ENCODE results near the gene UGGT1.

The UGGT1 gene

DNA sequence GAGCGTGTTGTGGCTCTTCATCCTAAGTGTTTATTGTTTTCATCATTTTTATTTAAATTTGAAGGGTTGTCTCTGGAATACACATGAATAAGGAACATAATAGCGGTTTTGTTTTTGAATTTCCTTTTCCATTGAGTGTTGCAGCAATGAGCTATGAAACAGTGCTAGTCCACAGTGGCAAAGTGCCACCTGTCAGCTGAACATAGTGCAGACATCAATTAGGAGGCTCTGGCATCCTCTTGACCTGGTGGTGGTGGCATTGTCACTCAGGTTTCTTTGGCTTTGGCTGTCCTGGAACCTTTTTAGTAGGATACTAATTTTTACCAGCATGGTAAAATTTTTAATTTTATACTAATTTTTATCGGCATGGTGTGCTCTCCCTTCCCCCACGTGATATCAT lies 63.2 kb downstream of the UGGT1 start:
- Histone ChIP-seq H3K4me1 (ENCODE audit: insufficient read depth, poor library complexity, severe bottlenecking) (no peaks in the 10 kb centered on the region), H3K27ac (ENCODE audit: poor library complexity, severe bottlenecking) (no peak overlapping the region), H3K27me3 (ENCODE audit: insufficient read depth, poor library complexity, severe bottlenecking) (no peaks in the 10 kb centered on the region), H3K4me3 (ENCODE audit: severe bottlenecking) (no peak overlapping the region), H3K9me3 (ENCODE audit: severe bottlenecking) (no peaks in the 10 kb centered on the region), H3K36me3 (ENCODE audit: low read depth) (peaks cover 78% of the 10 kb centered on the region)
- ATAC-seq (ENCODE audit: low read depth) (no peak), DNase-seq (ENCODE audit: low spot score) (no peak)
- TF ChIP-seq, protein P1, sequence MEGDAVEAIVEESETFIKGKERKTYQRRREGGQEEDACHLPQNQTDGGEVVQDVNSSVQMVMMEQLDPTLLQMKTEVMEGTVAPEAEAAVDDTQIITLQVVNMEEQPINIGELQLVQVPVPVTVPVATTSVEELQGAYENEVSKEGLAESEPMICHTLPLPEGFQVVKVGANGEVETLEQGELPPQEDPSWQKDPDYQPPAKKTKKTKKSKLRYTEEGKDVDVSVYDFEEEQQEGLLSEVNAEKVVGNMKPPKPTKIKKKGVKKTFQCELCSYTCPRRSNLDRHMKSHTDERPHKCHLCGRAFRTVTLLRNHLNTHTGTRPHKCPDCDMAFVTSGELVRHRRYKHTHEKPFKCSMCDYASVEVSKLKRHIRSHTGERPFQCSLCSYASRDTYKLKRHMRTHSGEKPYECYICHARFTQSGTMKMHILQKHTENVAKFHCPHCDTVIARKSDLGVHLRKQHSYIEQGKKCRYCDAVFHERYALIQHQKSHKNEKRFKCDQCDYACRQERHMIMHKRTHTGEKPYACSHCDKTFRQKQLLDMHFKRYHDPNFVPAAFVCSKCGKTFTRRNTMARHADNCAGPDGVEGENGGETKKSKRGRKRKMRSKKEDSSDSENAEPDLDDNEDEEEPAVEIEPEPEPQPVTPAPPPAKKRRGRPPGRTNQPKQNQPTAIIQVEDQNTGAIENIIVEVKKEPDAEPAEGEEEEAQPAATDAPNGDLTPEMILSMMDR (IDR thresholded peaks at IDR 0.05; ENCODE audit: poor library complexity, severe bottlenecking), result no peak

DNA sequence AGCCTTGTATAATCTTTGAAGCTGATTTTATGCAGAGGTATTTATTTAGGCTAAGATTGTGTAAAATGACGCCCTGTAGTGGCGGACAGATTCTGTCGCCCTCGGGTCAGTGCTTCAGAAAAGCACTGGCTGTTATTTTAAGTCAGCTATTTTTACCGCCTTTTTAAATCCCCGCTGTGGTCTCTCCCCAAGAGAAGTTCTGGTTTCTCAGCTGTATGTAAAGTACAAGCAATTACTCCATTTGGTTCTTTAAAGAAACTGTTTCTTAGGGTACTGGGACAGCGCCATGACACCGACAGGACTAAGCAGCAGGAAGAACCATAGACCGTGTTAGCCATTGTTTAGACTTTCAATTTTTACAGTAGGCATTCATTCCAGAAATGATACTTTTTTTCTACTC lies 65.0 kb downstream of the UGGT1 start:
- no peaks in the 10 kb centered on the region for H3K27me3 ChIP-seq (ENCODE audit: insufficient read depth, poor library complexity, severe bottlenecking)
- H3K36me3 ChIP-seq (ENCODE audit: low read depth), result peaks cover 87% of the 10 kb centered on the region
- H3K27ac ChIP-seq (ENCODE audit: poor library complexity, severe bottlenecking), result no peak overlapping the region
- TF ChIP-seq, protein P1 (IDR thresholded peaks at IDR 0.05; ENCODE audit: poor library complexity, severe bottlenecking), result no peak
- no peak for DNase-seq (ENCODE audit: low spot score)
- no peaks in the 10 kb centered on the region for H3K9me3 ChIP-seq (ENCODE audit: severe bottlenecking)
- H3K4me1 ChIP-seq (ENCODE audit: insufficient read depth, poor library complexity, severe bottlenecking), result no peaks in the 10 kb centered on the region
- H3K4me3 ChIP-seq (ENCODE audit: severe bottlenecking), result no peak overlapping the region
- no peak for ATAC-seq (ENCODE audit: low read depth)

DNA sequence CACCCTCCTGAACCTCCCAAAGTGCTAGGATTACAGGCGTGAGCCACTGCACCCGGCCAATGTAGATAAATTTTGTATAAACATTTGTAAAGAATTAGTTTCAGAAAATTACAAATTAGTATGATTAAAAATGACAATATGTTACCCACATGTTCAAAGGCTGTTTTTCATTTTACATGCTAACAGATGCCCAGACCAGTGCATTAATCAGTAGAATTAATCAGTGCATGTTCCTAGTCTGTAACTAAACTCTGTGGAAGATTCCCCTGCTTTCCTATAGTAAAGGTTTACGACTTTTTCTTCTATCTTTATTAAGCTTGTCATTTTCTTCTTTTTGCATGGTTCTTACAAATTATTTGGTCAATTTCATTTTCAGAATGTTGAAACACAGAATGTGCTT lies 65.8 kb downstream of the UGGT1 start:
- TF ChIP-seq, protein P1 (IDR thresholded peaks at IDR 0.05; ENCODE audit: poor library complexity, severe bottlenecking), result no peak
- no peak for ATAC-seq (ENCODE audit: low read depth)
- Histone ChIP-seq H3K4me3 (ENCODE audit: severe bottlenecking) (no peak overlapping the region), H3K27me3 (ENCODE audit: insufficient read depth, poor library complexity, severe bottlenecking) (no peaks in the 10 kb centered on the region), H3K4me1 (ENCODE audit: insufficient read depth, poor library complexity, severe bottlenecking) (no peaks in the 10 kb centered on the region), H3K9me3 (ENCODE audit: severe bottlenecking) (no peaks in the 10 kb centered on the region), H3K27ac (ENCODE audit: poor library complexity, severe bottlenecking) (no peak overlapping the region), H3K36me3 (ENCODE audit: low read depth) (peaks cover 87% of the 10 kb centered on the region)
- DNase-seq (ENCODE audit: low spot score), result no peak

DNA sequence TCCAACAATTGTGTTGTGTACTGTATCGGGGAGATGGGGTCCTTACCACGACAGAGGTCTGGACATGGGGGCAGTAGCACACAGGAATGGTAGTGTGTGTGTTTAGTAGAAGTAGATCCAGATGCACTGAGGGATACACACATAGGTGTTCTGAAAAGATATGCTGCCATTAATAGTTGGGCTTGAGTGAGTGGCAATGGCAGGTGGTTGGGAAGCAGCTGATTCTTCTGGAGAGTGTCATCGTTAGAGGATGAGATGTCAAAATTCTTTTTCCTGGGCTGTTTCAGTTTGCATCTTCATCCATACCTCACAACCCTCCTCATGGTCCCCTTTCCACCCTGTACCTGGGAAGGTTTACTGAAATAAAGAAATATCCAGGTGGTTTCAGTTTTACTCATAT lies 66.6 kb downstream of the UGGT1 start:
- ATAC-seq (ENCODE audit: low read depth) (no peak), DNase-seq (ENCODE audit: low spot score) (no peak)
- H3K36me3 ChIP-seq (ENCODE audit: low read depth), result peaks cover 87% of the 10 kb centered on the region
- no peaks in the 10 kb centered on the region for H3K27me3 ChIP-seq (ENCODE audit: insufficient read depth, poor library complexity, severe bottlenecking)
- TF ChIP-seq, protein P1 (IDR thresholded peaks at IDR 0.05; ENCODE audit: poor library complexity, severe bottlenecking), result no peak
- H3K4me3 ChIP-seq (ENCODE audit: severe bottlenecking), result no peak overlapping the region
- no peaks in the 10 kb centered on the region for H3K4me1 ChIP-seq (ENCODE audit: insufficient read depth, poor library complexity, severe bottlenecking)
- no peaks in the 10 kb centered on the region for H3K9me3 ChIP-seq (ENCODE audit: severe bottlenecking)
- H3K27ac ChIP-seq (ENCODE audit: poor library complexity, severe bottlenecking), result no peak overlapping the region

DNA sequence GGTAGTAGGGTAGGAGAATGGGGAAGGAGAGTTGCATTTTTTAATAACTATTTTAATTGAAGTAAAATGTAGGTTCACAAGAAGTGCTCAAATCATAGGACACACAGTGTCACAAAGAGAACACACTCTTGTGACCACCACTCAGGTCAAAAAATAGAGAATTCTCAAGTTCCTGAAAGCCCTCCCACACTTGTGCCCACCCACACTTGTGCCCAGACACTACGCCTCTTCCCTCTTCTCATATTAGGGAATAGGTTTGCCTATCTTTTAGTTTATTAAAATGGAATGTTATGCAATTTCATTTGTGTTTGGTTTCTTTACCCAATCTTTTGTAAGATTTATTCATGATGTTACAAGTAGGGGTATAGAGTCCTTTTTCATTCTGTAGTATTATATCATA lies 67.2 kb downstream of the UGGT1 start:
- peaks cover 82% of the 10 kb centered on the region for H3K36me3 ChIP-seq (ENCODE audit: low read depth)
- ATAC-seq (ENCODE audit: low read depth) (no peak), DNase-seq (ENCODE audit: low spot score) (no peak)
- H3K9me3 ChIP-seq (ENCODE audit: severe bottlenecking), result no peaks in the 10 kb centered on the region
- H3K4me3 ChIP-seq (ENCODE audit: severe bottlenecking), result no peak overlapping the region
- TF ChIP-seq, protein P1 (IDR thresholded peaks at IDR 0.05; ENCODE audit: poor library complexity, severe bottlenecking), result no peak
- no peaks in the 10 kb centered on the region for H3K4me1 ChIP-seq (ENCODE audit: insufficient read depth, poor library complexity, severe bottlenecking)
- H3K27me3 ChIP-seq (ENCODE audit: insufficient read depth, poor library complexity, severe bottlenecking), result no peaks in the 10 kb centered on the region
- no peak overlapping the region for H3K27ac ChIP-seq (ENCODE audit: poor library complexity, severe bottlenecking)

All from RWPE2 (cell line).